K562 (cell line): ENCODE measurements around the gene TMEM266. TPM values are rescaled to one million over a fixed set of nuclear protein-coding genes. Genes with fewer than 3 reads are reported as not detected.

Source experiments
- CTCF ChIP-seq, 3 experiments: IDR thresholded peaks in 2 of 3; conservative IDR thresholded peaks in 1 of 3; 2 replicates each; pipeline ENCODE4 v1.5.1; 2011 to 2012; ENCODE audit warnings: low read length in 3 of 3, mild to moderate bottlenecking in 3 of 3, control low read depth in 2 of 3, improper control_type of control experiment in 1 of 3, inconsistent platforms in 1 of 3, low read depth in 1 of 3, mixed read lengths in 1 of 3, moderate library complexity in 1 of 3; ENCODE audit not compliant: insufficient read depth in 2 of 3
- E2F3 ChIP-seq: fragments of 250-450 bp; sonication (Bioruptor Pico); IDR thresholded peaks from 2 replicates; pipeline ENCODE4 v1.4.0; 2020; ENCODE audit warnings: mild to moderate bottlenecking
- ESRRB ChIP-seq: fragments of 250-450 bp; sonication (Bioruptor Pico); IDR thresholded peaks from 2 replicates; pipeline ENCODE4 v1.5.0; 2020; ENCODE audit warnings: mild to moderate bottlenecking, moderate library complexity, borderline replicate concordance
- FOXJ2 ChIP-seq: fragments of 200-800 bp; sonication (Bioruptor generic); IDR thresholded peaks from 2 replicates; pipeline ENCODE4 v1.6.1; 2016; ENCODE audit warnings: missing genetic modification characterization, missing compliant biosample characterization
- HNRNPL ChIP-seq: fragments of 200-400 bp; formaldehyde crosslinking; IDR thresholded peaks from 2 replicates; pipeline ENCODE4 v1.6.1; 2017; ENCODE audit warnings: low read depth, mild to moderate bottlenecking, low read length
- MCM3 ChIP-seq: fragments of 450-650 bp; IDR thresholded peaks from 2 replicates; pipeline ENCODE4 v1.6.1; 2016
- MTA3 ChIP-seq: fragments of 450-650 bp; formaldehyde crosslinking; IDR thresholded peaks from 2 replicates; pipeline ENCODE4 v1.6.1; 2017; ENCODE audit warnings: mild to moderate bottlenecking, borderline replicate concordance
- PATZ1 ChIP-seq: fragments of 250-450 bp; sonication (Bioruptor Pico); IDR thresholded peaks from 2 replicates; pipeline ENCODE4 v1.5.0; 2020; ENCODE audit warnings: mild to moderate bottlenecking, borderline replicate concordance
- ZNF23 ChIP-seq: fragments of 250-450 bp; sonication (Bioruptor Pico); IDR thresholded peaks from 2 replicates; pipeline ENCODE4 v1.4.0; 2020; ENCODE audit warnings: mild to moderate bottlenecking
- ZNF263 ChIP-seq: sonication (generic); formaldehyde crosslinking; IDR thresholded peaks from 2 replicates; pipeline ENCODE4 v1.8.0; 2022; ENCODE audit warnings: mild to moderate bottlenecking, missing genetic modification reagents, borderline replicate concordance
- polyA plus RNA-seq, 8 experiments: library from polyadenylated mRNA; depleted of rRNA in 4 of 8; stranded (reverse) in 5 of 8; unstranded in 3 of 8; fragments of >200 nt; fragmentation: Nextera tagmentation in 2 of 8; fragmentation: Illumina TruSeq in 1 of 8; extraction: Ambion mirVana in 2 of 8; extraction: Trizol in 1 of 8; gene quantifications; 2 replicates each; pipeline versions ENCODE4 v1.2.1 to v1.2.3, GENCODE V29; 2011 to 2014; ENCODE audit warnings: inconsistent platforms in 1 of 8, missing spikeins in 1 of 8
- total RNA-seq, 7 experiments: library from RNA; depleted of rRNA in 6 of 7; stranded (reverse); fragments of >200 nt in 6 of 7; fragmentation: Illumina TruSeq in 2 of 7; extraction: Trizol in 2 of 7; gene quantifications; 2 replicates each; pipeline versions ENCODE4 v1.2.1 to v1.2.3, GENCODE V29; 2011 to 2021; ENCODE audit warnings: low replicate concordance in 1 of 7

The TMEM266 gene
- total and polyA plus RNA-seq, 9 of the 15 experiments (the other 6 are each of a cell fraction or from before 2014, with no cell fraction given) = not detected

- TF ChIP-seq PATZ1 (CRISPR knock-in tag) (no peak), ESRRB (CRISPR knock-in tag) (no peak), ZNF263 (CRISPR knock-in tag) (no peak), MTA3 (no peak), ZNF23 (CRISPR knock-in tag) (no peak), HNRNPL (no peak), FOXJ2 (tag) (no peak), CTCF (IDR thresholded peaks at IDR 0.05 in 2 of 3, conservative IDR thresholded peaks at IDR 0.05 in 1 of 3; ENCODE audit: insufficient read depth in 2 of 3, low read depth in 1 of 3, low read length in 3 of 3) (no peak), MCM3 (no peak), E2F3 (CRISPR knock-in tag) (no peak)
These were observed 35.6 kb upstream of the TMEM266 start (continued) for GRCh38 chr15:76024021-76024768.
